Measurements from ENCODE around the gene USB1.

DNA sequence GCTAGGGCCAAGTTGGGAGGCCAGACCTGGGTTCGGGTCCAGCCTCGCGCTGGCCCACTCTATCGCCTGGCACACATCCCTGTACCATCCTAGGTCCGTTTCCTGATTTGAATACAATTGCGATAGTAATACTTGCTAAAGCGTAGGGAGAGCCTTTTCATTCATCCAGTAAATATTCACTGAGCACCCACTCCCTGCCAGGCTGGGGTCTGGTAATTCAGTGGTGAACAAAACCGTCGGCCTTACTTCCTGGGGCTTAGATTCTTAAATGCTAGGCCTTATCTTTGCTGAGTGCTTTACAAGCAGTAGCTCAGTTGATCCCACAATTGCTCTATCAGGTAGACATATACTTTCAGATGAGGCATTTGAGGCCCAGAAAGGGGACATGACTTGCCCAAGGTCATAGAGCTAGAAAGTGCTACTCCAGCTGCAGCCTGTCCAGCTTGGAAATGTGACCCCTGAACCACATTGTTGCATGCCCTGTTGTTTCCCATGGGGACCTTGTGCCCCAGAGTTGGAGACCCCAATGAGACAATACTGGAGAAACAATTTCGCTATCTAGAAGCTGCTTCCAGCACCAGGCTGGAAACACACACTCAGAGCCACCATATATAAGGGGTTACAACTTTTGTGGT lies 691 bp downstream of the USB1 start:
- TF ChIP-seq GATA2 (IDR thresholded peaks at IDR 0.05; ENCODE audit: low read depth, low read length) (no peak), GATA3 (IDR thresholded peaks at IDR 0.05; ENCODE audit: low read depth, low read length) (no peak)

Measured in SH-SY5Y (cell line).